Nucleus accumbens (tissue), 56 donors: ENCODE measurements around the gene COX19.
"Not testable (repeated sequence)": the region's sequence is repeated elsewhere in the genome, so short reads cannot be mapped to it uniquely, and the experiment has no call there.

Experiments
- DNase-seq, 56 donors: peaks; one replicate each; lab custom pipeline; 2025; lab: John Stamatoyannopoulos, UW

COX19 gene

DNA sequence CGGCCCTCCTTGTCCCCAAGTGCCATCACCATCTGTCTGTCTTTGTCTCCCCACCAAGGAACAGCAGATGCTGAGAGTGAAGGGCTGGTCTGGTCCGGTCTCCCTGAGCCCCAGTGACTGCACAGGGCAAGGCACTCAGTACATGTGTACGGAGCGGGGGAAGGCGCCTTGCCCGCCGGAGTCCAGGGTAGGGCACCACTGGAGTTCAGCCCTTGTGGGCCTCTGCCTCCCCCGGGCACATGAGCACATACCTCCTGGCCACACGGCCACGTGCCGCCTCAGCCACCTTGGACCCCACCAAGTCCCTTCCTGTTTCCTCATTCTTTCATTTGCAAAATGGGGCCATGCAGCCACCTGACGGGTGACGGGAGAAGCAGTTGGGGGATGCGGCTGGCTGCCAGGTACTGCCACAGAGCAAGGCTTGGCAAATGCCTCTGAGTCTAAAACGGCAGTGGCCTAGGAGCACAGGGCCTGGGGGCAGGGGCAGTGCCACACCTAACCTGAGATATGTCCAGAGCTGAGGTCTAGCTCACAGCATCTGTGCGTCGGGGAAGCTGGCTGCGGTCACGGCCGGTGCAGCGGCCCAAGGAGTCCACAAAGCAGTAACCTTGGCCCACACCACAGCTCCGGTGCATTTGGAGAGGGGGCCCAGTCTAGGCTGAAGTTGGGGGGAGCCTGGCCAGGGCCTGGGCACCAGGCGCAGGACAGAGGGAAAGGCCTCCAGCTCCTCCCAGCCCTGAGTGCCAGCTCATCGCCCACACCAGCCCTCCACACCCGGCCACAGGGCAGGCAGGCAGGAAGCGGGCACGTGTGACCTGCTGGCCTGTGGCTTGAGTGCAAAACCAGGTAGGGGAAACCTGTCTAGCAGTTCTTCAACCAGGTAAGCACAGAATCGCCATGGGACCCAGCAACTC, 26.1 kb downstream of the COX19 start:
- DNase-seq = no peak

DNA sequence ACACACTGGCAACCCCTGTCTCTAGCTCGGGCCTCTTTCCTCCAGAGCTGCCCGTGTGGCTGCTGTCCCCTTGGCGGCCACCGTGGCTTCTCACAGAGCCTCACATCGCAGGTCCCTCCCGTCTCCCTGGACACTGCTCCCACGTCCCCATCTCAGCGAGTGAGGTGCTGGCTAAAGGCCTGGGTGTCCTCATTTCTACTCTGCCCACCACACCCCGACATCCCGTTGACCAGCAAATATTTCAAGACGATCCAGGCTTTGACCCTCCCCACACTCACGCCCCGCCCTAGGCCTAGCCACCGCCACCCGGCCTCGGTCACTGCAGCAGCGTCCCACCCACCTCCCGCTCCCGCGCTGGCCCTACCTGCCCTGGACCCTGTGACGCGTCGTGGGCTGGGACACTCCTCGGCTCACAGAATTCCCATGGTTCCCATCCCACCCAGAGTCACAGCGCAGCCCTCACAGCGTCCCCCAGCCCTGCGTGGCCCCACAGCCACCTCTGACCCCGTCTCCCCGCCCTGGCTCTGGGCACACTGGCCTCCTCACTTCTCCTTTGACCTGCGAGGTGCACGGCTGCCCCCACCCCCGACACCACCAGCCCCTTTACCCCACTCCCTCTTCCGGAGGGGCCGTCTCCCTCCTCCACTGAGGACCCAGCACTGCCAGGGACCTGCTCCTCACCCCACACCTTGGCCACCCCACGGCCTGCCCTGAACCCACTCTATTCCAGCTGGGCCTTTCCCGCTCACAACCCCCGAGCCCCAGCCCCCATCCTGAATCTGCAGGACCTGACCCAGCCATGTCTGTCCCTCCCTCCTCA, 27.7 kb downstream of the COX19 start:
- DNase-seq = no peak

DNA sequence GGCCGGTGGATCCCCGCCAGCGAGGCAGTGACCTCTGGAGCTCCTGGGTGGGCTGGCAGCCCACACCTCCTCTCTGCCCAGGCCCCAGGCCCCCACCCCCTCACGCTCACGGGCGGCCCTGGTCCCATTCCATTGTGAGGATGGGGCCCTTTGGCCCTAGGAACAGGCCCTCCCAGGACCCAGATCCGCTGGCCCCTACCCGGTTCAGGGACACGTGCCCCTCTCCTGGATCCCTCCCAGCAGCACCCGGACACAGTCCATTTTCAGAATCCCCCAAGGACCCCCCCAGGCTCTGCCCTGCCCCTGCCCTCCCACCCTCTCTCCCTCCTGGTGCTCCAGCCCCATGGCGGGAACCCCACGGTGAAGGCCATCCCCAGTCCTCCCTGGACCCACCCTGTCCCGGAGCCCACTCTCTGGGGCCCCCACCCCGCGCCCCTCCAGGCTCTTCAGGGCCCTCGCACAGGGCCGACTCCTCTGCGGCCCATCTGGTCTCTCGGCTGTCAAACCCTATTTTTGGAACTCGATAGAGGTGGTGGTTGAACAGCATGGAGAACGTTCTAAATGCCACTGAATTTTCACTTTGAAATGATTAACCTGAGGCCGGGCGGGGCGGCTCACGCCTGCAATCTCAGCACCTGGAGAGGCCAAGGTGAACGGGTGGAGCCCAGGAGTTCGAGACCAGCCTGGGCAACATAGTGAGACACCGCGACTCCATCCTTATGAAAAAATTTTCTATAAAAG, 28.9 kb downstream of the COX19 start:
- DNase-seq = no peak

DNA sequence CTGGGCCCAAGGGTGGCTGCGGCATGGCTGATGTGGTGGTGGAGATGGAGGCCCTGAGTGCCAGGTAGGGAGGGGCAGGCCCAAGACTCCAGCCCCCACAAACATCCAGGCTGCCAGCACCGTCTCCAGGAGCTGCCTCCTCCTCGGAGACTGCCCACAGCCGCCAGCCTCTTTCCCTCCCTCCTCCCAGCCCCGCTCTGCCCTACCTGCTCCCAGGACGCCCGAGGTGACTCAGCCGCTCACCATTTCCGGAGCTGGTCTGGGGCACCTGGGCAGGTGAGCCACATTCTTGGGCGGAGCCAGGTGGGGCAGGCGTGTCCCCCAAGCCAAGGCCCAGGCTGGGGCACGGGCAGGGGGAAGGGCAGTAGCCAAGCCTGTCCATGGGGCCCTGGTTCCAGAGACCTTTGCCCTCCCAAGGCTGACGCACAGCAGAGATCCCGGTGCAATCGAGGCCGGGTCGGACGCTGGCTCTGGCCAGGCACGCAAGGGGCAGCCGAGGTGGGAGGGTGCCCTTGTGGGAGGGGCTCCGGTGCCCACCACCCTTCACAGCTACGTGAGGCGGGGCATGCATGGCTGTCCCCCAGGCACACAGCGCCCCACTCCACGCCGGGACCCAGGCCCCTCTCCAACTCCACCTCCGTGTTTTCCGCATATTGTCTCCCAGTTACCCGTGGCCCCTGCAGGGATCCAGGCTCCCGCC, 29.6 kb downstream of the COX19 start:
- no peak for DNase-seq

DNA sequence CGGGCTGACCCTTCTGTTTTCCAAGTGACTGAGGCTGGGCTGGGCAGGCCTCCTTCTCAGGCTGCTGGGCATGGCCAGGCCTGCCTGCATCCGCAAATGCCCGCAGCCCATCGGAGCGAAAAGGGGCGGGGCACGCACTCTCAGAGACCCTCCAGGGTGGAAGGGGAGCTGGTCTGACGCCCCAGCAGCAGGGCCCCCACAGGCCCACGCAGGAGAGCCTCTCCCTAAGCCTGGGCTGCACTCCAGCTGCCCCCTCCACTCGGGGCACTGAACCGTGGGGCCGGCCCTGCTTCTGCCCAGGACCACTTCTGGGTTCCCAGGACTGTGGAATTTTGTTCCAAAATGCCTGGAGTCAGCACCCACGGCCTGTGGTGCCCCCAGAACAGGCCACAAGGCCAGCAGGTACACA, 30.2 kb downstream of the COX19 start:
- no peak for DNase-seq

DNA sequence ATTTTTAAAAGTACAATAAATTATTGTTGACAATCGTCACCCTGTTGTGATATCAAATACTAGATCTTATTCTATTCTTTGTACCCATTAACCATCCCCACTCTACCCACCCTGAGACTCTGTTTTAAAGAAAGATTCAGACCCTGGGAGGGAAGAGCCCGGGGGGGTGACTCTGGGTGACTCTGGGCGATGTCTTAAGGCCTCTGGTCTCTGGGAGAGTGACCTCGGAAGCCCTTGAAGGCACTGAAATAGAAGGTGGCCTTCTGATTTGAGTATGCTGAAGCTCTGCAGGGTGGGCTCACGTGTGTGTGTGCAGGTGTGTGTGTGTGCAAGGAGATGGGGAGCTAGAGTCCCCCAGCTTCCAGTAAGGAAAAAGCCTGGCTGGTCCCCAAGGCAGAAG, 30.6 kb downstream of the COX19 start:
- DNase-seq = no peak

DNA sequence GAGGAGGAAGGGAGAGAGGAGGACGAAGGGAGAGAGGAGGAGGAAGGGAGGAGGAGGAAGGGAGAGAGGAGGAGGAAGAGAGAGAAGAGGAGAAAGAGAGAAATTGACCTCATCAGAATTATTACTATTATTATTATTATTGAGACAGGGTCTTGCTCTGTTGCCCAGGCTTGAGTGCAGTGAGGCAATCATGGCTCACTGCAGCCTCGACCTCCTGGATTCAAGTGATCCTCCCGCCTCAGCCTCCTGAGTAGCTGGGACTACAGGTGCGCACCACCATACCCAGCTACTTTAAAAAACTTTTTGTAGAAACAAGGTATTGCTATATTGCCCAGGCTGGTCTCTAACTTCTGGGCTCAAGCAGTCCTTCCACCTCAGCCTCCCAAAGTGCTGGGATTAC, 31.6 kb downstream of the COX19 start:
- DNase-seq = not testable (repeated sequence)

DNA sequence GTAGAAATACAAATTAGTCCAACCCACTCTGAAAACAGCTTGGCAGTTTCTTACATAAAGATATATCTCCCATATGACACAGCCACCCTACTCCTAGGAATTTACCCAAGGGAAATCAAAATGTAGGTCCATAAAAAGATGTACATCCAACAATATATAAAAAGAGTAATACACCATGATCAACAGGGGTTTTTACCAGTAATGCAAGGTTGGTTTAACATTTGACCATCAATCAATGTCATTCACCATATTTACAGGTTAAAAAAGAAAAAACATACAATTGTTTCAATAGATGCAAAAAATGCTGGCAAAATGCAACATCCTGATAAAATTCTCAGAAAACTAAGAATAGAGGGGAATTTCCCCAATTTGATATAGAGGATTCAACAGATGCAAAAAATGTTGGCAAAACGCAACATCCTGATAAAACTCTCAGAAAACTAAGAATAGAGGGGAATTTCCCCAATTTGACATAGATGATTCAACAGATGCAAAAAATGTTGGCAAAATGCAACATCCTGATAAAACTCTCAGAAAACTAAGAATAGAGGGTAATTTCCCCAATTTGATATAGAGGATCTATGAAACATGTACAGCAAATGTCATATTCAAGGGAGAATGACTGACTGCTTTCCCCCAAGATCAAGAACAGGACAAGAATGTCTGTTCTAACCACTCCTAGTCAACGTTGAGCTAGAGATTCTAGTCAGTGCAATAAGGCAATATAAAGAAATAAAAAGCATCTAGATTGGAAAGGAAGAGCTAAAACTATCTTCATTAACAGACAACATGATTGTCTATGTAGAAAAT, 34.5 kb downstream of the COX19 start:
- no peak for DNase-seq

DNA sequence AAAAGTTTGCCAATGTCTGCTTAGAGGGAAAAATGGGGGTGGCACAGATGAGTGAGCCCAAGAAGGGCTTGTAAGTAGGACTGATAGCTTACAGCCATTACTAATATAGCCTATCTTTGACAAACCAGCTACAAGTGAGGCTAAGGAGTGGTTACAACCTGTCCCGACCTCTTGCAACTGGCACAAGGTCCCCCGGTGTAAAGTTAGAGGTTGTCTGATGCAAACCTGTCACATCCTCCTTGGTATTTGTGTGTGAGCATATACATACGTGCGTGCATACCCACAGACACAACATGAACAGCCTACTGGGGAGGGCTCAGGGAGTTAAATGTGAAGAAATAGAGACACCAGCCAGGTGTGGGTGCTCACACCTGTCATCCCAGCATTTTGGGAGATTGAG, 35.5 kb downstream of the COX19 start:
- no peak for DNase-seq

DNA sequence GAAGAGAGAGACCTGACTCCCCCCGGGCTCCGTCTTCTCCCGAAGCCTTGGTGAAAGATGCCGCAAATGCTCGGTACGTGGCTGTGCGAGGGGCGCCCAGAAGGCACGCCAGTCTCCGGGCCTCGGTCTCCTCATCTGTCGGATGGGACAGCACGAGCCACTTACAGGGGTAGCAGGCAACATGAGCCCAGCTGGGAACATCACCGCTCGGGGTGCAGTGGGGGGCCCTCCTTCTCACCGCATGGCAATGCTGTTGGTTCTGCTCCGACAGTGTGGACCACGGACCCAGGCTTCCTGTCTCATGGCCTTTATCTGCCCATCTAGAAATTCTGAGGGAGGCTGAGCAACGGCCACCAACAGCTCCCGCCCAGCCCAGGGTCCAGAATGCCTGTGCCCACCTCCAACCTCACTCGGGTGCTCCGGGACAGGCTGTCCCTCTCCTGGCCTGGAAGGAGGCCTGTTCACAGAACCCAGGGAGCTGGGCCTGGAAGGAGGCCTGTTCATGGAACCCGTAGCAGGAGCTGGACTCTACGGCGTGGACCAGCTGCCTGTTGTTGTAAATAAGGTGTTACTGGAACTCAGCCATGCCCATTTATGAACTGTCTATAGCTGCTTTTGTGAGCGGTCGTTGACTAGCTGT, 36.7 kb downstream of the COX19 start:
- DNase-seq = no peak

DNA sequence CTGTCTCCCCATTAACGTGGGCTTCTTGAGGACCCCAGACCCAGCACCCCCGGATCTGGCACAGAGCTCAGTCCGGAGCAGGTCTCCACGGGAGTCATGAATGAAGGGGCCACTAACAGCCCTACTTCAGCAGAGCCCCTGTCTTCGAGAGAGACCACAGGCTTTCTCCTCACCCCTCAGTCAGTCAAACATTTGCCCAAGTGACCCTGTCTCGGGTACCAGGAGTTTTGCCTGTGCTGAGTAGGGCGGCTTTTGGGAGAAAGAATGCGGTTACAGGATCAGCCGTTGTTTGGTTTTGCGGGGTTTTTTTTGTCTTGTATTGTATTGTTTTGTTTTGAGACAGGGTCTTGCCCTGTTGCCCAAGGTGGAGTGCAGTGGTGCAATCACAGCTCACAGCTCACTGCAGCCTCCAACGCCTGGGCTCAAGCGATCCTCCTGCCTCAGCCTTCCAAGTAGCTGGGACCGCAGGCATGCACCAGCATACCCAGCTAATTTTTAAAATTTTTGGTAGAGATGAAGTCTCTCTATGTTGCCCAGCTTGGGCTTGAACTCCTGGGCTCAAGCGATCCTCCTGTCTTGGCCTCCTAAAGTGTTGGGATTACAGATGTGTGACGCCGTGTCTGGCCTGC, 37.4 kb downstream of the COX19 start:
- DNase-seq = no peak

DNA sequence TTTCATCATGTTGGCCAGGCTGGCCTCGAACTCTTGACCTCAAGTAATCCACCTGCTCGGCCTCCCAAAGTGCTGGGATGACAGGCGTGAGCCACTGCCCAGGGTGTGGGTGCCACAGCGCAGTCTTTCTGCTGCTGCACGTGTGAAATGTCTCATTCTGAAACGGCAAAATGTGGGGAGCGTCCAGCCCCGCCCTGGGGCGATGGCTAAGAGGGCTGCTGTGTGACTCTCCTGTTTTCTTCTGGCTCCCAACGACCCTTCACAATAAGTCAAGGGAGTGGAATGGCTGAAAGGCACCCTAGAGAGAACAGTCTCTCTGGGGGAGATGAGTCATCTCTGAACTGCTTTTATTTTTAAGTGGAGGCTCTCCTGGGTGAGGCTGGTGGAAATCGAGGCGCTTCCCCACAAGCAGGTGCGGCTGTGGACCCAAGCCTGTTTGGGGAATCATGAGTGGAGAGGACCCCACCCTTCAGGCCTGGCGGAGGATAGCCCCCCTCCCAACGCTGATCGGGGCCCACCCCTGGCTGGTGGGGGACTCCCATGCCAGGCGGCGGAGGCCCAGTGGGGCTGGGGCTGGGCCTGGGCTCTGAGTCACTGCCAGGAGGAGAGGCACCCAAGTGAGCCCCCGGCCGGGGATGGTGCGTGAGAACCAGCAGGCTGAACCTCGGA, 38.8 kb downstream of the COX19 start:
- DNase-seq = no peak

DNA sequence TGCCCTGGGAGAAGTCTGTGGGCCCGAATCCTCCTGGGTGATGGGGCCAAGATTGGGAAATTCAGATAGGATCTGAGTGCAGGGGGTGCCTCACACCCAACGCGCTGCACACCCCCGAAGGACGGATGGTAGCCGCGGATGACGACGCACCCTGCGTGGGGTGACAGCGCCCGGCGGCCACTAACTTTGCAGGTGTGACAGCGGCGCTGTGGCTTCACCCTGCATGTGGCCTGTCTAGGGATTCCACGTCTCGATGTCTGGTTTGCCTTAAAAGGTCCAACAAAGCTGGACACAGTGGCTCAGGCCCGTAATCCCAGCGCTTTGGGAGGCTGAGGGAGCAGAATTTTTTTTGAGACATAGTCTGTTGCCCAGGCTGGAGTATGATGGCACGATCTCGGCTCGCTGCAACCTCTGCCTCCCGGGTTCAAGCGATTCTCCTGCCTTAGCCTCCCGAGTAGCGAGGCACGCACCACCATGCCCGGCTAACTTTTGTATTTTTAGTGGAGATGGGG, 39.4 kb downstream of the COX19 start:
- DNase-seq = no peak

DNA sequence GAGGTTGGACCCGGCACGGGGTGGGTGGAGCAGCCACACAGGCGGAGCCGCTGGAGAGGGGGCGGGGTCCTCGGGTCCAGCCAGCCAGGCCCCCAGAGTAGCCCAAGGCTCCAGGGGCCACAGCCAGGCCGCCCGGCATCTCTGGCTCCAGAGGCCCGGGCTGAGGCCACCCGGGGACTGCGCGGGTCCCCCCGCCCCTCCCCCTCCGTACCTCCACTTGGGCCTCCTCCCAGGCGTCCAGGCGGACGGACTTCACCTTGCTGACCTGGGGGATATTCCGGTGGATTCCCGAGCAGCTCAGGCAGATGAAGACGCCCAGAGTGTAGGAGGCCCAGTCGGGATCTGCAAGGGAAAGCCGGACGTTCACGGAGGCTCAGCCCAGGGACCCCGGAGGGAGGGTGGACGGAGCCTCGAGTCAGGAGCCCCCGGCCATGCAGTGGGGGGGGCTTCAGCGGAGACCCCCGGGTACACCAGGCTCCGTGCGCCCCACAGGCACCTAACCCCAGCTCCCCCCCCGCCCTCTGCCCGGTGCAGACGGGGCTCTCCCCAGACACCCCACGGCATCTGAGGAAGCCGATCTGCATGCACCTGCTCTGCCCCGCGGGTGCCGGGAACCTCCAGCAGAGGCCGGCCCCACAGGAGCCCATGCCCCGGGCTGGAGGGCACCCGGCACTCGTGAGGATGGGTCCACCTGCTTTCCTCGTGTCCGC, 40.0 kb downstream of the COX19 start:
- no peak for DNase-seq

DNA sequence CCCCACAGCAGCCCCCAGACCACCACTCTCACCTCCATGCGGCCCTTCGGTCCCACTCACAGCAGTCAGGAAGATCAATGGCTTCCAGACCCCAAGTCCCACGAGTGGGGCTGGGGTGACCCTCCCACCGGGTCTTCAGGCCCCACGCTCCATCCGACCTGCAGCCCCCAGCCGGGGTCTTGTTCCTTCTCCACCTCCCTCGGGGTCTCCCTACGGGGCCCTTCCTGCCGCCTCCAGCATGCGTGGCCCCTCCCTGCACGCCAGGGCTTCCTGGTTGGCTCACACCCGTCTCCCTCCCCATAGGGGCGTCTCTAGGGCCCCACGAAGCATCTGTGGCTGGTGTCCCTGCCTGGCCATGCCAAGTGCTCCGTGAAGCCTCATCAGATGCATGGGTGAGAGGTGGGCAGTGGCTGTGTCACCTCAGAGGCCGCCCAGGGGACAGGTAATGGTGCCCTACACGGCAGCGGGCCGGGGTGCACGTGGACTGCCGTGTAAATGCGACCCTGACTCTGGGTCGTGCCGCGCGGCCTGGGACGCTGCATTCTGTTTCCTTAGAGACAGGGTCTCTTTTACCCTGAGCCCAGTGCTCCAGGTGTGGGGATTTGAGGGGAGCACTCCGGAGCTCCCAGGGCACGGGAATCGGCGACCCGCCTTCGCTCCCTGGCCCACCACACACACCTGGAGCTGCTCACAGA, 40.7 kb downstream of the COX19 start:
- no peak for DNase-seq

DNA sequence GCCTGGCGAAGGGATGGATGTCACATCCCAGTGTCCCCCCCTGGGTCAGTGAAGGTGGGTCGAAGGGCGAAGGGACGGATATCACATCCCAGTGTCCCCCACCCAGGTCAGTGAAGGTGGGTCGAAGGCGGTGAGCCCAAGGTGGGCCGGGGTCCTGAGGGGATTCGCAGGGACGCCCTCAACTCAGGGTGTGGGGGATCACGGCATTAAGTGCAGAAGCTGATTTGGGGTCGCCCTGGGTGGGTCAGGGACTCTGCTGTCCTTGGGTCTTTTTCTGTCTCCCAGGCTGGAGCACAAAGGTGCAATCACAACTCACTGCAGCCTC, 42.7 kb downstream of the COX19 start:
- DNase-seq = no peak
